Endothelial cell (in vitro differentiated cells): ENCODE results near the gene ESRP2. TPM values are rescaled to one million over a fixed set of nuclear protein-coding genes. Genes with fewer than 3 reads are reported as not detected.
A peak's percentile ranks its signal among the peaks of the same experiment; 100 is the strongest.

ENCODE experiments used
- DNase-seq: peaks from one replicate; pipeline ENCODE4 v3.0.0; 2021; ENCODE audit warnings: low spot score
- H3K27ac Mint-ChIP-seq: one replicate; pipeline ENCODE4 v1.8.0; 2021; ENCODE audit warnings: mixed read lengths, inconsistent platforms; ENCODE audit not compliant: unreplicated experiment
- H3K27me3 Mint-ChIP-seq: one replicate; pipeline ENCODE4 v1.8.0; 2021; ENCODE audit warnings: mild to moderate bottlenecking, moderate library complexity, mixed read lengths, inconsistent platforms; ENCODE audit not compliant: unreplicated experiment
- H3K36me3 Mint-ChIP-seq: one replicate; pipeline ENCODE4 v1.8.0; 2021; ENCODE audit warnings: mild to moderate bottlenecking, low read depth, mixed read lengths, inconsistent platforms; ENCODE audit not compliant: unreplicated experiment
- H3K4me1 Mint-ChIP-seq: one replicate; pipeline ENCODE4 v1.8.0; 2021; ENCODE audit warnings: mild to moderate bottlenecking, mixed read lengths, inconsistent platforms; ENCODE audit not compliant: unreplicated experiment
- H3K4me3 Mint-ChIP-seq: one replicate; pipeline ENCODE4 v1.8.0; 2021; ENCODE audit warnings: mild to moderate bottlenecking, mixed read lengths, inconsistent platforms; ENCODE audit not compliant: unreplicated experiment
- H3K9me3 Mint-ChIP-seq: one replicate; pipeline ENCODE4 v1.8.0; 2021; ENCODE audit warnings: mixed read lengths, inconsistent platforms; ENCODE audit not compliant: unreplicated experiment
- total RNA-seq: library from RNA; stranded (reverse); fragmentation: NEBNext Ultra II Directional; extraction: Animal tissue kit (Norgen Biotek cat#: 25700); gene quantifications from one replicate; pipeline ENCODE4 v1.2.1, GENCODE V29; 2021; ENCODE audit not compliant: unreplicated experiment
- TF ChIP-seq, protein P1 (sequence below): fragments of 200-600 bp; sonication (generic); IDR thresholded peaks from one replicate; pipeline ENCODE4 v1.5.0; 2021; ENCODE audit warnings: antibody characterized with exemption; ENCODE audit not compliant: unreplicated experiment

Gene ESRP2
- total RNA-seq, 1 donor from 2014 or later = 0.64 TPM

DNA sequence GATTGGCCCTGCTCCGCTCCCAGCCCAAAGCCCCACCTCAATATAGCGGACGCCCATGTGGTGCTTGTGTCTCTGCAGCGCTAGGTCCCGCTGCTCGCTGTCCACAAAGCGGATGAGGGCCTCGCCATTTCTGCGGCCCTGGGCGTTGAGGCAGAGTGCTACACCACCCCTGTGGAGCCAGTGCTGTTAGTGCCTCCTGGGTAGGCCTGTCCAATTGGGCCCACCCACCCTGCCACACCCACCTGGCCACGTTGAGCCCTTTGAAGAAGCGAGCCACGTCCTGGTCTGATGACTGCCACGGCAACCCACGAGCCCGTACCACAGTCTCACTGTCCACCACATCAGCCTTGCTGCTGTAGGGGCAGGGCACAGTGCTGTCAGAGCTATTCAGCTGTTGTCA is 3.6 kb downstream of the ESRP2 start:
- TF ChIP-seq, protein P1, sequence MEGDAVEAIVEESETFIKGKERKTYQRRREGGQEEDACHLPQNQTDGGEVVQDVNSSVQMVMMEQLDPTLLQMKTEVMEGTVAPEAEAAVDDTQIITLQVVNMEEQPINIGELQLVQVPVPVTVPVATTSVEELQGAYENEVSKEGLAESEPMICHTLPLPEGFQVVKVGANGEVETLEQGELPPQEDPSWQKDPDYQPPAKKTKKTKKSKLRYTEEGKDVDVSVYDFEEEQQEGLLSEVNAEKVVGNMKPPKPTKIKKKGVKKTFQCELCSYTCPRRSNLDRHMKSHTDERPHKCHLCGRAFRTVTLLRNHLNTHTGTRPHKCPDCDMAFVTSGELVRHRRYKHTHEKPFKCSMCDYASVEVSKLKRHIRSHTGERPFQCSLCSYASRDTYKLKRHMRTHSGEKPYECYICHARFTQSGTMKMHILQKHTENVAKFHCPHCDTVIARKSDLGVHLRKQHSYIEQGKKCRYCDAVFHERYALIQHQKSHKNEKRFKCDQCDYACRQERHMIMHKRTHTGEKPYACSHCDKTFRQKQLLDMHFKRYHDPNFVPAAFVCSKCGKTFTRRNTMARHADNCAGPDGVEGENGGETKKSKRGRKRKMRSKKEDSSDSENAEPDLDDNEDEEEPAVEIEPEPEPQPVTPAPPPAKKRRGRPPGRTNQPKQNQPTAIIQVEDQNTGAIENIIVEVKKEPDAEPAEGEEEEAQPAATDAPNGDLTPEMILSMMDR = no peak
- Mint-ChIP-seq H3K27ac (no peak overlapping the region), H3K4me3 (no peak overlapping the region), H3K36me3 (no peaks in the 10 kb centered on the region), H3K9me3 (no peaks in the 10 kb centered on the region), H3K4me1 (peaks cover 16% of the 10 kb centered on the region), H3K27me3 (peaks cover 28% of the 10 kb centered on the region)
- DNase-seq = no peak

DNA sequence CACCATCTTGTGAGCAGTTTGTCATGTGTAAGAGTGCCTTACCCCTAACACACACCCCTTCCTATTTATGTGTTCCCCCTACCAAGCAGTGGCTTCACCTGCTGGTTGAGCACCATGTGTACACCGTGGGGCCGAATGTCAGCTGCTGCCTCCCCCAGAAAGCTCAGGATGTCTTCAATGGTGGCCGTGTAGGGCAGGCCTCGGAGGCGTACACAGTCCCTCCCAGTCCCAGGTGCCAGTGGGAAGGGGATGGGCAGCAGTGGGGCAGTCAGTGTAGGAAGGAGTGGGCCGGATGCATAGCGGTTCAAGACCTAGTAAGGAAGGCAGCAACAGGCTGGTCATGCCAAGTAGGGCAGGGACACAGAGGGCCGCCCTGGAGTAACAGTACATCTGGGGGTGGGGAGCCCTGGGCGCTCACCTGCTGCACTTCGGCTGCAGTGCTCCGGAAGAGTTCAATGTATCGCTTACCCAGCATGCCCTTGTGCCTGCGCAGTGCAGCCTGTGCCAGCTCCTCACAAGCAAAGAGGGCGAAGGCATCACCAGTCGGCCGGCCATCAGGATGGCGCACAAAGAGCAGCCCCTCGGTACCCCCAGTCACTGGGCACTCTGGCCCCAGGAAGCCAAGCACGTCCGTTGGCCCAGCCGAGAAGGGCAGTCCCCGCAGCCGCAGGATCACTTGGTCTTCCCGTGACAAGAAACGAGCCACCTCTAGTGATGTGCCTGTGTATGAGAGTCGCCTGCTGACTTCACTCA is 4.4 kb downstream of the ESRP2 start:
- Mint-ChIP-seq H3K9me3 (no peaks in the 10 kb centered on the region), H3K4me3 (no peak overlapping the region), H3K36me3 (no peaks in the 10 kb centered on the region), H3K27ac (no peak overlapping the region), H3K4me1 (peaks cover 13% of the 10 kb centered on the region), H3K27me3 (peaks cover 25% of the 10 kb centered on the region)
- no peak for DNase-seq
- TF ChIP-seq, protein P1 = no peak

DNA sequence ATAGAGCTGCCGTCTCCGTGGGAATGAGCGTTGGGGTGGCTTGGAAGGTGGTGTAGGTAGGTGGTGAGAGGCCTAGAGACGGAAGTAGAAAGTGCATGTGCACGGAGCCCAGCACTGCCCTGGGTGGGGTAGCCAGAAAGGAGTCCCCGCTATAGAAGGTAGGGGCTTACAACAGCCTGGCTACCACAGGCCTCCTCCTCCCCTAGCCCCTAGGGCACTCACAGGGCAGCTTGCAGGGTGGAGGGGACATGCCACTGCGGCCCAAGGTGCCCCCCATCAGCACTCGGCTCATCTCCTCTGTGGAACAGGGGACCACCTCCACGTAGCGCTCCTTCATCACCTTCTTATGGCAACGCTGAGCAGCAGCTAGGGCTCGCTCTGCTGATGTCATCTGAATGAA is 5.0 kb downstream of the ESRP2 start:
- Mint-ChIP-seq H3K27me3 (peaks cover 21% of the 10 kb centered on the region), H3K4me3 (no peak overlapping the region), H3K4me1 (peaks cover 9% of the 10 kb centered on the region), H3K36me3 (no peaks in the 10 kb centered on the region), H3K27ac (no peak overlapping the region), H3K9me3 (no peaks in the 10 kb centered on the region)
- no peak for DNase-seq
- TF ChIP-seq, protein P1 = no peak

DNA sequence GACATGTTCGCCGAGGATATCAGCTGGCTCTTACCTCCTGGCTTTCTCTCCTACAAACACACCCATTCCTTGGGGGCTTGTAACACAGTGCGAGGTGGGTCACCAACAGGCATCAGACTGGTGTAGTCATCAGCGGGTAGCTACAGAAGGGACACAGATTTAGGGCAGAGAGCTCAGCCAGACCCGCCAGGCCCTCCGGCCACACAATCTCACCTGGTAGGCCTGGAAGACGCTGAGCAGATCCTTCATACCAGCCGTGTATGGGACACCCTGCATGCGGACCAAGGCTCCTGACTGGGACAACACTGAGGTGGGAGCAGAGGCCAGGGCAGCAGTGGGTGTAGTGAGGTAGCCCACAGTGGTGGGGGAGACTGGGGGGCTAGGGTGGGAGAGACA is 5.8 kb downstream of the ESRP2 start:
- Mint-ChIP-seq H3K4me3 (no peak overlapping the region), H3K4me1 (peaks cover 9% of the 10 kb centered on the region), H3K9me3 (no peaks in the 10 kb centered on the region), H3K27ac (no peak overlapping the region), H3K27me3 (peaks cover 21% of the 10 kb centered on the region), H3K36me3 (no peaks in the 10 kb centered on the region)
- no peak for DNase-seq
- TF ChIP-seq, protein P1 = no peak

DNA sequence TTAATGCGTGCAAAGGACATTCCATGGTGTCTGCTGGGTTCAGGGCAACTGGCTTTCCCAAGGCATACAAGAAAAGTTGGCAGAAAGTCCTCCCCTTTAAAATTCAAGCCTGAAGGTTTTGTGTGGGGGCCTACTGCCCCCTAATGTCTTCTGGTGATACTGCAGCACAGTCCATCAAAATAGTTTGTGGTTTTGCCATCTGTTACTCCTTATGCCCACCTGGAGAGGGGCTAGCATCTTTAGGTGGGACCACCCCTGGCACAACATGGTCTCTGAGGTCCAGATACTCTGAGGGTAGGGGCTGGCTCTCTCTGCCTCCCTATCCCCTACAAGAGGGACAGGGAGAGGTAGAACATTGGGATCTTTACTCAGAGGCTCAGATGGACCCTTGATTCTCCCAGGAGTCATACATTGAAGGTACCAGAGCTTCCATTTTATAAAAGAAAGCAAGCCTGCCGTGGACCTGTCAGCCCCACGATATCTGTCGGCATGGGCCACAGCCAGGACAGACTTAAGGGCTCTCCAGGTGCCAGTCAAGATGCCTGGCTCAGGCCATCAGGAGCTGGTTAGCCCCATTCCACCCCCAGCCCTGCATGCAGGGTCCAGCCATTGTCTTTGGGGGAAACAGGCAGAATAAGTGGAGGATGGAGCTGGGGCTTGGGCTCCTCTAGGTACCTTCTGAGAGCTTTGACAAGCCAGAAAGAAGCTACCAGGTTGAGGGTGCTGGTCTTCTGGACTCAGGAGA is 6.3 kb downstream of the ESRP2 start:
- Mint-ChIP-seq H3K9me3 (no peaks in the 10 kb centered on the region), H3K4me3 (no peak overlapping the region), H3K4me1 (peaks cover 6% of the 10 kb centered on the region), H3K27ac (no peak overlapping the region), H3K36me3 (no peaks in the 10 kb centered on the region), H3K27me3 (peaks cover 18% of the 10 kb centered on the region)
- DNase-seq = peak; percentile 57
- TF ChIP-seq, protein P1 = peak; percentile 79
